Suprapubic skin (tissue), 3 donors: ENCODE data around the gene SEMA3G.

ENCODE experiments used
- CTCF ChIP-seq, 2 donors: fragments of 200-600 bp in 1 of 2; fragments of 450-650 bp in 1 of 2; sonication (generic) in 1 of 2; IDR thresholded peaks; one replicate each; pipeline ENCODE4 v1.5.1; 2016 to 2019; ENCODE audit warnings: antibody characterized with exemption in 2 of 2, mild to moderate bottlenecking in 1 of 2, moderate library complexity in 1 of 2
- EP300 ChIP-seq: sonication (generic); formaldehyde crosslinking; IDR thresholded peaks from one replicate; pipeline ENCODE4 v1.6.1; 2017; ENCODE audit warnings: antibody characterized with exemption
- POLR2A ChIP-seq, 2 donors: fragments of 450-650 bp; IDR thresholded peaks; one replicate each; pipeline ENCODE4 v1.6.1; 2017; ENCODE audit warnings: antibody characterized with exemption in 2 of 2, mild to moderate bottlenecking in 2 of 2, moderate library complexity in 2 of 2

GRCh38 chr3:52442409-52443267 is 2.3 kb downstream of the SEMA3G start:
- TF ChIP-seq CTCF (IDR thresholded peaks at IDR 0.05) (no peak), POLR2A (IDR thresholded peaks at IDR 0.05) (no peak), EP300 (no peak)
